H9 (cell line): ENCODE results near the gene CCDC80. TPM values are rescaled to one million over a fixed set of nuclear protein-coding genes. Genes with fewer than 3 reads are reported as not detected.

ENCODE experiments used
- DNase-seq: peaks from one replicate; pipeline ENCODE4 v3.0.0-alpha.2; 2017
- H2AFZ ChIP-seq: one replicate; pipeline ENCODE4 v1.6.1; 2013; ENCODE audit warnings: mild to moderate bottlenecking, low read length, control low read depth, moderate library complexity
- H2AK5ac ChIP-seq: 2 replicates; pipeline ENCODE4 v1.6.1; 2013; ENCODE audit warnings: low read length, control low read depth, mixed read lengths; ENCODE audit not compliant: insufficient read length
- H2BK120ac ChIP-seq: one replicate; pipeline ENCODE4 v1.6.1; 2013; ENCODE audit warnings: low read depth, mild to moderate bottlenecking, low read length, control low read depth, inconsistent platforms; ENCODE audit not compliant: poor library complexity, severe bottlenecking
- H2BK12ac ChIP-seq: 2 replicates; pipeline ENCODE4 v1.6.1; 2013; ENCODE audit warnings: low read length, control low read depth, mixed read lengths, low read depth; ENCODE audit not compliant: insufficient read length
- H2BK15ac ChIP-seq: 2 replicates; pipeline ENCODE4 v1.6.1; 2013; ENCODE audit warnings: low read depth, low read length, control low read depth
- H2BK20ac ChIP-seq: one replicate; pipeline ENCODE4 v1.6.1; 2013; ENCODE audit warnings: low read depth, mild to moderate bottlenecking, low read length, control low read depth, inconsistent platforms; ENCODE audit not compliant: poor library complexity, severe bottlenecking
- H2BK5ac ChIP-seq: 2 replicates; pipeline ENCODE4 v1.6.1; 2013; ENCODE audit warnings: low read length, control low read depth, mixed read lengths; ENCODE audit not compliant: insufficient read length
- H3K14ac ChIP-seq: 2 replicates; pipeline ENCODE4 v1.6.1; 2013; ENCODE audit warnings: low read length, control low read depth; ENCODE audit not compliant: insufficient read depth
- H3K18ac ChIP-seq: 2 replicates; pipeline ENCODE4 v1.6.1; 2013; ENCODE audit warnings: low read depth, mild to moderate bottlenecking, mixed read lengths, low read length, control low read depth; ENCODE audit not compliant: insufficient read length
- H3K23ac ChIP-seq: 2 replicates; pipeline ENCODE4 v1.6.1; 2013; ENCODE audit warnings: low read length, control low read depth, mixed read lengths, low read depth; ENCODE audit not compliant: insufficient read length
- H3K23me2 ChIP-seq: 2 replicates; pipeline ENCODE4 v1.6.1; 2013; ENCODE audit warnings: low read depth, mild to moderate bottlenecking, mixed read lengths, low read length, control low read depth; ENCODE audit not compliant: insufficient read length, poor library complexity, severe bottlenecking
- H3K27ac ChIP-seq: 2 replicates; pipeline ENCODE4 v1.5.1; 2013; ENCODE audit warnings: low read length, control low read depth, mixed read lengths, low read depth; ENCODE audit not compliant: insufficient read length
- H3K27me3 ChIP-seq: 2 replicates; pipeline ENCODE4 v1.6.1; 2013; ENCODE audit warnings: low read length, control low read depth, inconsistent platforms; ENCODE audit not compliant: insufficient read depth
- H3K4ac ChIP-seq: 2 replicates; pipeline ENCODE4 v1.6.1; 2013; ENCODE audit warnings: low read depth, mild to moderate bottlenecking, control low read depth, inconsistent platforms, low read length, moderate library complexity
- H3K4me1 ChIP-seq: 2 replicates; pipeline ENCODE4 v1.6.1; 2013; ENCODE audit warnings: low read length, control low read depth, inconsistent platforms; ENCODE audit not compliant: insufficient read depth
- H3K4me2 ChIP-seq: 2 replicates; pipeline ENCODE4 v1.6.1; 2013; ENCODE audit warnings: low read length, control low read depth, mixed read lengths; ENCODE audit not compliant: insufficient read length, insufficient read depth
- H3K56ac ChIP-seq: 2 replicates; pipeline ENCODE4 v1.6.1; 2013; ENCODE audit warnings: low read depth, mild to moderate bottlenecking, mixed read lengths, low read length, control low read depth; ENCODE audit not compliant: insufficient read length
- H3K79me1 ChIP-seq: 2 replicates; pipeline ENCODE4 v1.6.1; 2013; ENCODE audit warnings: low read depth, mild to moderate bottlenecking, moderate library complexity, low read length, control low read depth, inconsistent platforms; ENCODE audit not compliant: insufficient read depth, poor library complexity, severe bottlenecking
- H3K79me2 ChIP-seq: 2 replicates; pipeline ENCODE4 v1.6.1; 2013; ENCODE audit warnings: low read length, control low read depth, inconsistent platforms; ENCODE audit not compliant: insufficient read depth
- H3K9ac ChIP-seq: 2 replicates; pipeline ENCODE4 v1.6.1; 2013; ENCODE audit warnings: low read length, control low read depth, mixed read lengths; ENCODE audit not compliant: insufficient read length; ENCODE audit errors: extremely low read depth
- H3K9me3 ChIP-seq: one replicate; pipeline ENCODE4 v1.6.1; 2013; ENCODE audit warnings: low read depth, low read length, inconsistent platforms; ENCODE audit not compliant: control insufficient read depth
- H3T11ph ChIP-seq: one replicate; pipeline ENCODE4 v1.6.1; 2013; ENCODE audit warnings: mild to moderate bottlenecking, low read length, control low read depth, inconsistent platforms
- H4K20me1 ChIP-seq: one replicate; pipeline ENCODE4 v1.6.1; 2013; ENCODE audit not compliant: control insufficient read depth, insufficient read length, insufficient read depth
- H4K5ac ChIP-seq: 2 replicates; pipeline ENCODE4 v1.6.1; 2013; ENCODE audit warnings: low read depth, mild to moderate bottlenecking, mixed read lengths, low read length, control low read depth; ENCODE audit not compliant: insufficient read length
- H4K8ac ChIP-seq: replicated peaks from 2 replicates; pipeline ENCODE4 v1.6.1; 2013; ENCODE audit warnings: low read length, control low read depth, mixed read lengths, low read depth; ENCODE audit not compliant: insufficient read length
- H4K91ac ChIP-seq: 2 replicates; pipeline ENCODE4 v1.6.1; 2013; ENCODE audit warnings: low read depth, mild to moderate bottlenecking, moderate library complexity, mixed read lengths, low read length, control low read depth; ENCODE audit not compliant: insufficient read length
- H3K27ac Mint-ChIP-seq, 3 experiments: 2 replicates in 2 of 3; 3 replicates in 1 of 3; pipeline ENCODE4 v1.8.0; 2020 to 2021; ENCODE audit warnings: mixed read lengths in 3 of 3, mild to moderate bottlenecking in 1 of 3, moderate library complexity in 1 of 3
- H3K27me3 Mint-ChIP-seq: 2 replicates; pipeline ENCODE4 v1.8.0; 2021; ENCODE audit warnings: low read depth, mild to moderate bottlenecking, moderate library complexity, mixed read lengths
- H3K36me3 Mint-ChIP-seq, 3 experiments: 2 replicates in 2 of 3; 3 replicates in 1 of 3; pipeline ENCODE4 v1.8.0; 2020 to 2021; ENCODE audit warnings: low read depth in 3 of 3, mixed read lengths in 3 of 3; ENCODE audit not compliant: insufficient read depth in 1 of 3
- H3K4me1 Mint-ChIP-seq, 2 experiments: 2 replicates each; pipeline ENCODE4 v1.8.0; 2020; ENCODE audit warnings: mixed read lengths in 2 of 2
- H3K4me3 Mint-ChIP-seq, 2 experiments: 2 replicates in 1 of 2; 3 replicates in 1 of 2; pipeline ENCODE4 v1.8.0; 2020 to 2021; ENCODE audit warnings: mild to moderate bottlenecking in 2 of 2, mixed read lengths in 2 of 2, moderate library complexity in 1 of 2
- H3K9me3 Mint-ChIP-seq, 2 experiments: 2 replicates in 1 of 2; 3 replicates in 1 of 2; pipeline ENCODE4 v1.8.0; 2020; ENCODE audit warnings: mild to moderate bottlenecking in 2 of 2, mixed read lengths in 2 of 2, moderate library complexity in 1 of 2
- WGBS: extraction: QIAGEN DNeasy Blood & Tissue Kit; methylation state at CpG from one replicate; pipeline ENCODE4 v1.1.7; 2013; ENCODE audit warnings: missing lambda C conversion rate, low lambda C conversion rate, mixed read lengths; ENCODE audit not compliant: insufficient read length; ENCODE audit errors: extremely low coverage; 5-methylcytosine and 5-hydroxymethylcytosine counted together
- total RNA-seq: library from RNA; stranded (reverse); gene quantifications from 2 replicates; pipeline ENCODE4 v1.2.1, GENCODE V29; 2021
- TF ChIP-seq, protein P1 (sequence below): fragments of 200-600 bp; sonication (generic); conservative IDR thresholded peaks from 3 replicates; pipeline ENCODE4 v1.8.0; 2021; ENCODE audit warnings: antibody characterized with exemption, mild to moderate bottlenecking

CCDC80 gene
- total RNA-seq, 1 experiment from 2014 or later: 5.4 TPM

DNA sequence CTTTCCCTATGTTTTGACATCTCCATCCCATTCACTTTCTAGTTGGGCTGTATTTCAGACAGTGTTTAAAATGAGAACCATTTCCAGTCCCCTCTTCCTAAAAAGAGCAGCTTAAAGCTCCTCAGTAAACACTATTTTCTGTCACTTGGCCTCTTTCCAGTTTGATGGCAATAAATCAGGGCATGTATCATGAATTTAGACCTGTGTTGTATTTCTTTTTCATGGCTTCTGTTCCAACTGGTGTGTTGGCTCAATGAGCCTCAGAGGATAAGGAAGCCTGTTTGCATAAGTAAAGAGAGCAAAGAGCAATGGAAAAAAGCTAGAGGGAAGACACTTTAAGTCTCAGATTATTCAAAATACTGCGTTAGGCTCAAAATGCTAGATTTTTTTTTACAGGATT lies 7.2 kb downstream of the CCDC80 start:
- Histone ChIP-seq H3K18ac (no peak overlapping the region), H3K27me3 (no peaks in the 10 kb centered on the region), H4K91ac (no peak overlapping the region), H2AK5ac (no peak overlapping the region), H3T11ph (no peak overlapping the region), H2BK120ac (no peak overlapping the region), H4K5ac (no peak overlapping the region), H3K4me2 (peak overlapping the region; percentile 18), H3K23me2 (no peaks in the 10 kb centered on the region), H3K23ac (no peak overlapping the region), H2BK12ac (no peak overlapping the region), H3K56ac (no peak overlapping the region), H2BK20ac (no peak overlapping the region), H4K8ac (no peak overlapping the region), H2BK5ac (no peak overlapping the region), H3K14ac (no peak overlapping the region), H4K20me1 (no peaks in the 10 kb centered on the region), H3K79me2 (no peaks in the 10 kb centered on the region), H2AFZ (no peak overlapping the region), H3K4me1 (peaks cover 13% of the 10 kb centered on the region; the same call in 1 of the 2 replicates), H3K9me3 (no peaks in the 10 kb centered on the region), H3K79me1 (no peaks in the 10 kb centered on the region), H3K9ac (no peak overlapping the region), H3K4ac (no peak overlapping the region), H2BK15ac (no peak overlapping the region), H3K27ac (peak overlapping the region; percentile 15)
- peak overlapping the region in 2 of 3 experiments; percentile 17 to 34; a peak in 4 of 7 replicates for H3K27ac Mint-ChIP-seq
- H3K4me1 Mint-ChIP-seq: peaks cover 58 to 68% of the 10 kb centered on the region in 2 experiments
- 0 out of 5 replicates have a peak overlapping the region, but pooled peaks of 1 of the 2 experiments have one; percentile 2 for H3K4me3 Mint-ChIP-seq
- no peak for DNase-seq
- no peaks in the 10 kb centered on the region for H3K9me3 Mint-ChIP-seq
- peaks cover 0 to 1% (median under 1%) of the 10 kb centered on the region in 3 experiments; a peak in 1 of 7 replicates for H3K36me3 Mint-ChIP-seq
- H3K27me3 Mint-ChIP-seq: no peaks in the 10 kb centered on the region
- TF ChIP-seq, protein P1, sequence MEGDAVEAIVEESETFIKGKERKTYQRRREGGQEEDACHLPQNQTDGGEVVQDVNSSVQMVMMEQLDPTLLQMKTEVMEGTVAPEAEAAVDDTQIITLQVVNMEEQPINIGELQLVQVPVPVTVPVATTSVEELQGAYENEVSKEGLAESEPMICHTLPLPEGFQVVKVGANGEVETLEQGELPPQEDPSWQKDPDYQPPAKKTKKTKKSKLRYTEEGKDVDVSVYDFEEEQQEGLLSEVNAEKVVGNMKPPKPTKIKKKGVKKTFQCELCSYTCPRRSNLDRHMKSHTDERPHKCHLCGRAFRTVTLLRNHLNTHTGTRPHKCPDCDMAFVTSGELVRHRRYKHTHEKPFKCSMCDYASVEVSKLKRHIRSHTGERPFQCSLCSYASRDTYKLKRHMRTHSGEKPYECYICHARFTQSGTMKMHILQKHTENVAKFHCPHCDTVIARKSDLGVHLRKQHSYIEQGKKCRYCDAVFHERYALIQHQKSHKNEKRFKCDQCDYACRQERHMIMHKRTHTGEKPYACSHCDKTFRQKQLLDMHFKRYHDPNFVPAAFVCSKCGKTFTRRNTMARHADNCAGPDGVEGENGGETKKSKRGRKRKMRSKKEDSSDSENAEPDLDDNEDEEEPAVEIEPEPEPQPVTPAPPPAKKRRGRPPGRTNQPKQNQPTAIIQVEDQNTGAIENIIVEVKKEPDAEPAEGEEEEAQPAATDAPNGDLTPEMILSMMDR: no peak
- WGBS: no CpG with 5 or more reads among the region's 1 CpG
